GM19239 (cell line): Measurements from ENCODE around the gene BICRA.
"Not testable (repeated sequence)": the region's sequence is repeated elsewhere in the genome, so short reads cannot be mapped to it uniquely, and the experiment has no call there.

Experiments used
- DNase-seq: peaks from one replicate; pipeline ENCODE4 v3.0.0; 2011; ENCODE audit warnings: low spot score; ENCODE audit not compliant: insufficient read length
- FAIRE-seq: peaks from 2 replicates; lab custom pipeline; 2011; peaks lifted over from hg19 to GRCh38; lab: Jason Lieb, UNC

The BICRA gene

DNA sequence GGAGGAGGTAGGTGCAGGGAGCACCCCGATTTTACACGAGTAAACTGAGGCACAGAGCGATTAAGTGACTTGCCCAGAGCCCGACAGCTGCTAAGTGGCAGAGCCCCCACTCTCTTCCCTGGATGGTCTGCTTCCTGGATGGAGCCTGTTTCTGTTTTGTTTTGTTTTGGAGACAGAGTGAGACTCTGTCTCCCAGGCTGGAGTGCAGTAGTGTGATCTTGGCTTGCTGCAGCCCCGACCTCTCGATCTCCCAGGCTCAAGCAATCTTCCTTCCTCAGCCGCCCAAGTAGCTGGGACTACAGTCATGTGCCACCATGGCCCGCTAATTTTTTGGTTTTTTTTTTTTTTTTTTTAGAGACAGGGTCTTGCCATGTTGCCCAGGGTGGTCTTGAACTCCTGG is 17.3 kb downstream of the BICRA start:
- DNase-seq (no peak), FAIRE-seq (no peak)

DNA sequence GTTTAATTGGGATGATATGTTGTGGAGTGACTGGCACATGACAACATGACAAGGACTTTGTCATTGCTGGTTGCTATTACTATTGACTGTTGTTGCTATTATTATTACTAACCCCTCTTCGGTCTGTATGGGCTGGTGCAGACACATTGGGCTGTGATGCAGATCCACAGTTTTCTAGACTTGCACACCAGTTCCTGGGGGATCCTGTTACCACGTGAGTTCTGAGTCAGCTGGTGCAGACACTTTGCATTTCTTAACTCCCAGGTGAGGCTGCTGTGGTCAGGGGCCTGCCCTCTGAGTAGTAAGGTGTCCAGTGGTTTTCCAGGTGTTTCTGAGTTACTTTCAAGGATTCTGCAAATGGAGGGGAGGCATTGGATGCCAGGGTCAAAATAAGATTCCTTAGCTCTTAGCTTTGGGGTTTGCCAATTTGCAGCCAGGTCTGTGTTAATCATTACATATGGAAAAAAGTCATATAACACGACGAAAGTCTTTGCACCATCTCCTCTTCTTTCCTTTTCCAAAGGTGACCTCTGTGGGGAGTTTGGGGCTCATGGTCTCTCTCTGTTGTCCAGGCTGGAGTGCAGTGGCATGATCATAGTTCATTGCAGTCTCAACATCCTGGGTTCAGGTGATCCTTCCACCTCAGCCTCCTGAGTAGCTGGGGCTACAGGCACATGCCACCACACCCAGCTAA is 19.3 kb downstream of the BICRA start:
- FAIRE-seq (no peak), DNase-seq (no peak)

DNA sequence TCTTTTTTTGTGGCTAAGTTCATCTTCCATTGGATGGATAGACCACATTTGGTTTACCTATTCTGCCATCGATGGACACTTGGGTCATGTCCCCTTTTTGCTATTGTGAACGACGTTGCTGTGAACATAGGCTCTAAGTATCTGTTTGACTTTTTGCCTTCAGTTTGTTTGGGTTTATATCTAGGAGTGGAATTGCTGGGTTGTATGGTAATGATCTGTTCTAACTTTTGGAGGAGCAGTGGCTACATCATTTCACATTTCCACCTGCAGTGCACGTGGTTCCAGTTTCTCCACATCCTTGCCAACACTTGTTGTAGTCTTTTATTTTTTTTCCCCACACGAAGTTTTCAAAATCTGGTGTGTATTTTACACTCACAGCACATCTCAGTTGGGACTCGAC is 21.7 kb downstream of the BICRA start:
- no peak for FAIRE-seq
- no peak for DNase-seq

DNA sequence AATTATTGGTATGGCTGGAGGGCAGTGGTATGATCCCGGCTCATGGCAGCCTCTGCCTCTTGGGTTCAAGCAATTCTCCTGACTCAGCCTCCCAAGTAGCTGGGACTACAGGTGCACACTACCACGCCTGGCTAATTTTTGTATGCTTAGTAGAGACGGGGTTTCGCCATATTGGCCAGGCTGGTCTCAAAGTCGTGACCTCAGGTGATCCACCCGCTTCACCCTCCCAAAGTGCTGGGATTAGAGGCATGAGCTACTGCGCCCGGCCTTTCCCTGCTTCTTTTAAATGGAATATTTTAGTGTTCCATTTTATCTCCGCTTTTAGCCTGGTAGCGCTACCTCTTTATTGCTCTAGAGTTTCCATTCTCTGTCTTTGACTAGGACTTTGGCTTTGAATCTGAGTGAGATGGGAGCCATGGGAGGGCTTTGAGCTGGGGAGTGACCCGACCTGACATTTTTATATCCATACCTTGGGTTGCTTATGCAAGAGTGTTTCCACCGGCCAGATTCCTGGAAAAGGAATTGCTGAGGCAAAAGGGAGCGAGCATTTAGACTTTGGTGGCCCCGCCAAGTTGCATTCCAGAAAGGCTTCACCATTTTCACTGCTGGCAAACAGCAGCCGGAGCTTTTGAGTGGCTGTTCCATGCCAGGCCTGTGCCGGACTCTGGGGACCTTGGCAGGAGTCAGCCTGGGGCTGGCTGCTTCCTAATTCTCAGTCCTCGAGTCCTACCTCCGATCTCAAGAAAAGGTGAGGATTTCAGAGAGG is 22.9 kb downstream of the BICRA start:
- FAIRE-seq (no peak), DNase-seq (no peak)

DNA sequence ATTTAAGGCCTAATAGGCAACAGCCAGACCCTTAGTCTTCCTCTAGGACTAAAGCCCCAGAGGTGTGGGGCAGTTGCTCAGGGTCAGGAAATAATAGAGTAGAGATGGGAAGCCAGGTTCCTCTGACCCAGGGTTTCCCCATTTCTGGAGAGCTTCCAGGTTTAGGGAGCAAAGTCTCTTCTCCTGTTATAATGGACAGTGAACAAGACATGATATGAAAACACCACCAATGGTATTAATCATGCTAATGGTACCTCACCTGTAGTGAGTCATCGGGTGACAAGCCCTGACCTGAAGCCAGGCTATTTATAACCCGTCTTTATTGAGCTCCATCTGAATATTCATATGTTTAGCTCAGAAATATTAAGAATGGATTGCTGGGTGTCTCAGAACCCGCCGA is 24.6 kb downstream of the BICRA start:
- DNase-seq = no peak
- no peak for FAIRE-seq

DNA sequence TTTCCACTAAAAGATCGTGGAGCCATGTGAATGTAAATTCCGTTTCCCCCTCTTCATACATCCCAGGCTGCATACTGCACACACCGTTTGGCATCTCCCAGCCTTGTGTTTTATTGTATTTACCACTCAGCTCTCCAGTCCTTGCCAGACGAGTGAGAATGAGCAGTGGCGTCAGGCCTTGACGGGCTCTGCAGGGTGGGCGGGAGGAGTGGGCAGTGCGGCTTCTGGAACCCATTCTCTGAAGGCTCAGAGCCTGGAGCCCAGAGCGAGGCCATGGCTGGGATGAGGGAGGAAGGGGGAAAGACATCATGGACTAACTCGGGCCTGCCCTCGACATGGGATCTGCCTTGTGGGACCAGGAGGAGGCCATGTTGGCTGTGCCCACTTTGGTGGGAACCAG is 25.1 kb downstream of the BICRA start:
- FAIRE-seq = no peak
- DNase-seq = no peak

DNA sequence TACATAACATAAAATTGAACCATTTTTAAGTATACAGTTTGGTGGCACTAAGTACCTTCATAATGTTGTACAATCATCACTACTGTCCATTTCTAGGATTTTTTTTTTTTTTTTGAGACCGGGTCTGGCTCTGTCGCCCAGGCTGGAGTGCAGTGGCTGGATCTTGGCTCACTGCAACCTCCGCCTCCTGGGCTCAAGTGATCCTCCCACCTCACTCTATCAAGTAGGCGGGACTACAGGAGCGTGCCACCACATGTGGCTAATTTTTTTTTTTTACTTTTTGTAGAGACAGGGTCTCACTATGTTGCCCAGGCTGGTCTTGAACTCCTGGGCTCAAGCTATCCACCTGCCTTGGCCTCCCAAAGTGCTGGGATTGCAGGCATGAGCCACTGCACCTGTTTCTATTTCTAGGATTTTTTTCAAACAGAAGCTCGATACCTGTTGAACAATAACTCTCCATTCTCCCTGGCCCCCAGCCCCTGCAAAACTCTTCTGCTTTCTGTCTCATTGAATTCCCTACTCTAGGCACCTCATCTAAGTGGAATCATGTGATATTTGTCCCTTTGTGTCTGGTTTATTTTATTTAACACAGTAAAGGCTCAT is 26.3 kb downstream of the BICRA start:
- DNase-seq, FAIRE-seq: not testable (repeated sequence)

DNA sequence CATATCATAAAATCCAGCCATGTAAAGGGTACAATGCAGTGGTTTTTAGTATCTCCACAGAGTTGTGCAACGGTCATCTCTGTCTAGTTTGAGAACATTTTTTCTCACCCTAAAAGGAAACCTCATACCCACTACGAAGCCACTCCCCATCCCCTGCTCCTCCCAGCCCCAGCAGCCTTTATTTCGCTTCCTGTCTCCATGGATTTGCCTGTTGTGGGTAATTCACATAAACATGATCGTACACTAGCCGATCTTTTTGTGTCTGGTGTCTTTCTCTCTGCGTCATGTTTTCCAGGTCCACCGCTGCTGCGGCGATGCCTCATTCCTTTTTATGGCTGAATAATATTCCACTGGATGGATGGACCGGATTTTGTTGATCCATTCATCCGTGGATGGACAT is 28.6 kb downstream of the BICRA start:
- FAIRE-seq (no peak), DNase-seq (no peak)

DNA sequence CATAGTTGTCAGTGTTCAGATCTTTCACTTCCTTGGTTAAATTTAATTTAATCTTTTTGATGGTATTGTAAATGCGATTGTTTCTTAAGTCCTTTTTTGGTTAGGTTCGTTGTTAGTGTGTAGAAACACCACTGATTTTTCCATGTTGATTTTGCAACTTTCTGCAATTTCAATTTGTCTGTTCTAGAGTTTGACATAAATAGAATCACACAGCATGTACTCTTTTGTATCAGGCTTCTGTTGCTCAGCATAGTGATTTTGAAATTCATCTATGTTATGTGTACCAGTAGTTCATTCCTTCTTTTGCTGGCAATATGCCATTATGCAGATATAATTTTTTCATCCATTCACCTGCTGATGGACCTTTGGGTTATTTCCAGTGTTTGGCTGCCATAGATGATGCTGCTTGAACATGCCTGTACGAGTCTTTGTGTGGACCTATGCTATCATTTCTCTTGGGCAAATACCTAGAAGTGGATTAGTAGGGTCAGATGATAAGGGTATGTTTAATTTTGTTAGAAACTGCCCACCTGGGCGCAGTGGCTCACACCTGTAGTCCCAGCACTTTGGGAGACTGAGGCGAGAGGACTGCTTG is 33.1 kb downstream of the BICRA start:
- DNase-seq = no peak

DNA sequence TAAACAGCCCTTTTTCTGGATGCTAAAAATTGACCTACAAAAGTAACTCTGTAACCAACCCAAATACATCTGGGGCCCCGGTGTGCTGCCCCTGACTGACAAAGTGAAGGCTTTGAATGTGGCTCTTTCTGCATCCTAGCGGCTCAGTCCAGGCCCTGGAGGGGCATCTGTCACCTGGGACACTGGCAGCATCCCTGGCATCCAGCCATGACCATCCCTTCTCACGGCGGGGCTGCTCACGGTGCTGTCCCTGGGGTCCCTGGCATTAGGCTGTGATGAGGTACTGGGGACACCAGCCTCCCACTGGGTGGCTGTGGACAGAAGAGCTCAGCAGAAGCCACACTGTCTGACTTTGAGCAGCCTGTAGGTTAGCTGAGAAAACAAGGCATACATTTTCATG is 34.3 kb downstream of the BICRA start:
- FAIRE-seq (no peak), DNase-seq (no peak)

More for the DNA sequence above, 33.1 kb downstream of the BICRA start:
- no peak for FAIRE-seq

DNA sequence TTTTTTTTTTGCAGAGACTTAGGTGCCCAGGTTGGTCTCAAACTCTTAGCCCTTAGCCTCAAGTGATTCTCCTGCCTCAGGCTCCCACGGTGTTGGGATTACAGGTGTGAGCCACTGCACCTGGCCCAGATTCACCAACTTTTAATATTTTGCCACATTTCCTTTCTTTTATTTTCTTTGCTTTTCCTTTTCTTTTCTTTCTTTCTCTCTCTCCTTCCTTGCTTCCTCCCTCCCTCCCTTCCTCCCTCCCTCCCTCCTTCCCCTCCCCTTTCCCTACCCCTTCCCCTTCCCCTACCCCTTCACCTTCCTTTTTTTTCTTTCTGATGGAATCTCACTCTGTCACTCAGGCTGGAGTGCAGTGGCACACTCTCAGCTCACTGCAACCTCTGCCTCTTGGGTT is 35.3 kb downstream of the BICRA start:
- FAIRE-seq = no peak

DNA sequence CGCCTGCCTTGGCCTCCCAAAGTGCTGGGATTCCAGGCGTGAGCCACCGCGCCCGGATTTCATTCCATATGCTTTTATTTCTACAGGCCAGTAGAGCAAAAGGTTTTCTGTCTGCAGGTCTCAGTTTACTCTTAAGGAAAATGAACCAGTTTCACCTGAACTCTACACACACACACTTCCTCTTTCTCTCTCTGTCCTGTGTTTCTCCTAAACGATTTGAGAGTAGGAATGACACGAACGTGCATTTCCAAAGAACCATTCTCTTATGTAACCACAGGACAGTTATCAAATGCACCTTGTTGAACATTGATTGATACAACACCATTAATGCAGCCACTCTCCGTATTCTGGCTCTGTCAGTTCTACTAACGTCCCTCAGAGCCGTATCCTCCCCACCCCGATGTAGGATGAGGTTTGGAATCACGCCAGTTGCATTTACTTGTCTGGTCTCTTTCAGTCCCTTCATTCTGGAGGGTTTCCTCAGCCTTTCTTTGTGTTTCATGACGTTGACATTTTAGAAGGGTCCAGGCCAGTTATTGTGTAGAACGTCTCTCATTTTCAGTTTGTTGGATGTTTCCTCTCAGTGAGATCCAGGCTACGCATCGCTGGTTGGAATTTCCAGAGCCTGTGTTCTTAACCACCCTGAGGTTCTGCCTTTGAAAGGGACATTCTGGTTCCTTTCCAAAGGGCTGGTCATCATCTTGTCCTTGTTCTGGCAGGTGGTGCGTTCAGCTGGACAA is 36.0 kb downstream of the BICRA start:
- no peak for DNase-seq
- FAIRE-seq = no peak

More for the DNA sequence above, 35.3 kb downstream of the BICRA start:
- DNase-seq = no peak

DNA sequence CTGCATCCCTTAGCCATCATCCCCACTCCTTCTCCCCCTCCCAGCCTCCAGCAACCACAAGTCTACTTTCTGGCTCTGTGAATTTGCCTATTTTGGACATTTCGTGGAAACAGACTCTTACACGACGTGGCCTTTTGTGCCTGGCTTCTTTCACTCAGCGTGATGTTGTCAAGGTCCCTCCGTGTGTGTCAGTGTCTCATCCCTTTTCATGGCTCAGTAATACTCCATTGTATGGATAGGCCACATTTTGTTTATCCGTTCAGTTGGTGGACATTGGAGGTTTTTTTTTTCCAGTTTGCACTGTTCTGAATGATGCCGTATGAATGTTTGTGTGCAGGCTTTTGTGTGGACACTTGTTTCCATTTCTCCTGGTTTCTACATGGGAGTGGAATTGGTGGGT is 38.0 kb downstream of the BICRA start:
- no peak for FAIRE-seq

DNA sequence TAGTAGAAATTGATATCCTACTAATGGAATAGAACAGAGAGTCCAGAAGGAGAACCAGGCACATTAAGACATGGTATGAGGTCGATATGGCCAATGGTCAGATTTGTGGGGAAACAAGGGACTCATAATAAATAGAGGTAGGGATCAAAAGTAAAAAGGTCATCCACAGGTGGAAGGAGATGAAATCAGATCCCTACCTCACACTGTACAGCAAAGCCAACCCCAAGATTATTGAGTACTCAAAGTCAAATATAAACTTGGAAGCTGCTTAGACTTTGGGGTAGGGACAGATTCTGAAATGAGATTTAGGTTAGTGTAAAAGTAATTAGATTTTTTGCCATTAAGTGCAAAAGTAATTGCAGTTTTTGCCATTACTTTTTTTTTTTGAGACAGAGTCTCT is 40.7 kb downstream of the BICRA start:
- no peak for DNase-seq
- FAIRE-seq = no peak

More for the DNA sequence above, 38.0 kb downstream of the BICRA start:
- no peak for DNase-seq

DNA sequence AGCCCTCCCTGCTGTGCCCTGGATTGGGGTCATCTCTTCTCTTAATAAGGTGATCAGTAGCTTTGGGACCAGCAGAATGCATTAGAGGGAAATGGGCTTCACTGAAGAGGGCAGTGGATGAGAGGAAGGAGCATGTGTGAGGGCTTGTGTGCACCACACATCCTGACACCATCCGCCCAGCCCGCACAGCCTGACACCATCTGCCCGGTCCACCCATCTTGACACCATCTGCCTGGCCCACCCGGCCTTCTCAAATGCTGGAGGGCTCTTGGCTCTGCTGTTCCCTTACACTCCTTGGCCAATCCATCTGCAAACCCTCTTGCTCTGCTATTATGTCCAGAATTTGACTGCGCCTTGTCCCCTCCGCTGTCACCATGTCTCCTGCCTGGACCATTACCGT is 41.8 kb downstream of the BICRA start:
- DNase-seq (no peak), FAIRE-seq (no peak)

DNA sequence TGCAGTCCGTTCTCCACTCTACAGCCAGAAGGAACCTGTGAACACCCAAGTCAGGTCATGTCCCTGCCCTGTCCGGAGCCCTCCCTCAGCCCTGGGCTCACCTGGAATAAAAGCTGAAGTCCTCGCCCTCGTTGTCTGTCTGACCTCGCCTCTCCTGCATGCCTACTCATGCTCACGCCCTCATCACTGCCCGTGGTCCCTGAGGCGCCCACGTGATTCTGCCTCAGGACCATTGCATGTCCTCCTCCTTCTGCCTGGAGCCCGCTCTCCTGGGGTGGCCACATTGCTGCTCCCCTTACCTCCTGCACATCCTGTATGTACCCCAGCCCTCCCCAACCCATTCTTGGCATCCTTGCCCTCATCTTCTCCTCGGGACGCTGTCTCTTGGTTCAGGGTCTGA is 42.2 kb downstream of the BICRA start:
- DNase-seq (no peak), FAIRE-seq (no peak)

DNA sequence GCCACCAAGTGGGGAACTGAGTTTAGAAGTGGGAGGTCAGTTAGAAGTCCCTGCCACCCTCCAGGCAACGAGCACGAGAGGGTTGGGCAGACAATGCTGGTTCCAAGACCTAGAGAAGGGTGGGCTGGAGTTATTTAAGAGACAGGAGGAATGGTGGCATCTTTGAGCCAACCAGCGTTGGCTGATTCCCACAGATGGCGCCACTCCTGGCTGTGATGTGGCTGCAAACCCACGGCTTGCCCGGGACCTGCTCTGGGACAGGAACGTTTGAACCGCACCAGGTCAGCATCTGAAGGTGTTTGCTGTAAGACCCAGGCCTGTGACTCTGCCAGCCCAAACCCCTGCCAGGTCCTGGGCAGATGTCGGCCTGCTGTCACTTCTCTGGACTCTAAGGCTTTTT is 42.8 kb downstream of the BICRA start:
- DNase-seq (no peak), FAIRE-seq (no peak)

DNA sequence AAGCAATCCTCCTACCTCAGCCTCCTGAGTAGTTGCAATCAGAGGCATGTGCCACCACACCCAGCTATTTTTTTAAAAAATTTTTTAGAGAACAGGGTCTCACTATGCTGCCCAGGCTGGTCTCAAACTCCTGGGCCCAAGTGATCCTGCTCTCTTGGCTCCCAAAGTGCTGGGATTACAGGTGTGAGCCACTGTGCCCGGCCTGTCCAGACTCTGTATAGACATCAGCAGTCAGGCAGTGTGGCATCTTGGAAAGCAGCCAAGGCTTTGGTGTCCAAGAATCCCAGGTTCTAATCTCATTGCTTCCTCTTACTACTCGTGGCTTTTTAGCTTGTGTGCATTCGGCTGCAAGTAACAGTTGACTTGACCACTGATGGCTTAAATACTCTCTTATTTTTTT is 43.4 kb downstream of the BICRA start:
- FAIRE-seq (no peak), DNase-seq (no peak)

DNA sequence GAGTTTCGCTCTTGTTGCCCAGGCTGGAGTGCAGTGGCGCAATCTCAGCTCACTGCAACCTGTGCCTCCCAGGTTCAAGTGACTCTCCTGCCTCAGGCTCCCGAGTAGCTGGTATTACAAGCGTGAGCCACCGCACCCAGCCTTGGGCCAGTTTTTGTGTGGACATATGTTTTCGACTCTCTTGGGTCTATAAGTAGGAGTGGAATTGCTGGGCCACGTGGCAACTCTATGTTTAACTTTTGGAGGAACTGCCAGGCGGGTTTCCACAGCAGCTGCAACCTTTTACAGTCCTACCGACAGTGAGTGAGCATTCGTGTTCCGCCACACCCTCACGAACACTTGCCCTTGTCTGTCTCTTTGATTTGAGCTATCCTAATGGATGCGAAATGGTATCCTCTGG is 44.9 kb downstream of the BICRA start:
- FAIRE-seq (no peak), DNase-seq (no peak)

DNA sequence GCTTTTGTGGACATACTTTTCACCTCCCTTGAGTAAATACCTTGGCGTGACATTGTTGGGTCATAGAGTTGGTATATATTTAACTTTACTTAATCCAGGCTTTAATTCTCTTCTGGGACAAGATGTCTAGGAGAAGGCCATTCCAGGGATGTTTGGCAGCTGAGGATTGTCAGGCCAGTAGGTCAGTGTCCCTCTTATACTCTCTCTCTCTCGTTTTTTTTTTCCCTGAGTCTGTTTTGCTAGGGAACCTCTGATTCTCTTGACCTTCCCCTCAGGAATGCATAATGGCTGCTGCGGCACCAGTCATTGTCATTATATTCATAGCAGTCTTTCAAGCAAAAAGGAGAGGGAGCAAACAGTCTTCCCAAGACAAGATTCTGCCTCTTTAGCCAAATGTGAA is 48.8 kb downstream of the BICRA start:
- no peak for FAIRE-seq

More for the DNA sequence above, 48.8 kb downstream of the BICRA start:
- no peak for DNase-seq
